Prostate gland (tissue), 2 donors: ENCODE results near the gene KCTD6. TPM values are rescaled to one million over a fixed set of nuclear protein-coding genes. Genes with fewer than 3 reads are reported as not detected.

Source experiments
- DNase-seq: peaks from one replicate; pipeline ENCODE4 v3.0.0-alpha.2; 2019; ENCODE audit warnings: low spot score
- H3K27ac ChIP-seq, 2 donors: fragments of 200-600 bp; sonication (generic); 2 replicates each; pipeline ENCODE4 v1.5.1; 2017 to 2019
- H3K27me3 ChIP-seq: fragments of 200-600 bp; sonication (generic); replicated peaks from 2 replicates; pipeline ENCODE4 v1.5.1; 2019; ENCODE audit not compliant: insufficient read depth
- H3K36me3 ChIP-seq, 2 donors: fragments of 200-600 bp; sonication (generic); 1 replicate in 1 of 2; 2 replicates in 1 of 2; pipeline versions ENCODE4 v1.5.1 to v1.8.1; 2017 to 2019
- H3K4me1 ChIP-seq: fragments of 200-600 bp; sonication (generic); replicated peaks from 2 replicates; pipeline ENCODE4 v1.5.1; 2019
- H3K4me3 ChIP-seq, 2 donors: fragments of 200-600 bp; sonication (generic); 2 replicates each; pipeline ENCODE4 v1.5.1; 2017 to 2019
- H3K9me3 ChIP-seq: fragments of 200-600 bp; sonication (generic); 2 replicates; pipeline ENCODE4 v1.5.1; 2017
- POLR2A ChIP-seq: fragments of 450-650 bp; IDR thresholded peaks from one replicate; pipeline ENCODE4 v1.6.1; 2016; ENCODE audit warnings: antibody characterized with exemption, mild to moderate bottlenecking
- POLR2AphosphoS5 ChIP-seq: sonication (generic); formaldehyde crosslinking; IDR thresholded peaks from one replicate; pipeline ENCODE4 v1.6.1; 2017; ENCODE audit warnings: antibody characterized with exemption
- WGBS: methylation state at CpG from one replicate; pipeline ENCODE4 v1.1.5; 2018; 5-methylcytosine and 5-hydroxymethylcytosine counted together
- intact Hi-C: fragments of 100-400 bp; cut with DNase I; formaldehyde crosslinking; loops from one replicate; pipeline ENCODE4 v1.14.2; 2022
- total RNA-seq, 2 donors: library from RNA; depleted of rRNA; stranded (reverse); fragments of >200 nt; gene quantifications; one replicate each; pipeline ENCODE4 v1.1.0, GENCODE V29; 2016
- TF ChIP-seq, protein P1 (sequence below), 4 experiments: fragments of 200-600 bp in 2 of 4; fragments of 450-650 bp in 2 of 4; sonication (generic) in 2 of 4; IDR thresholded peaks; 1 replicate in 3 of 4; 2 replicates in 1 of 4; pipeline ENCODE4 v1.5.1; 2016 to 2019; ENCODE audit warnings: antibody characterized with exemption in 4 of 4, mild to moderate bottlenecking in 2 of 4, moderate library complexity in 2 of 4

Gene KCTD6
- 10 to 100 TPM in 1 of 2 donors, 1 to 10 TPM in 1; 7.2 to 14.9 TPM for total RNA-seq

- DNase-seq = peak; percentile 86
- H3K4me3 ChIP-seq = peak within 1 kb of the TSS; percentile 64 to 92
- peak within 1 kb of the TSS; percentile 75 to 77 for H3K27ac ChIP-seq
- 2% methylated on average over 27 of the region's 104 CpGs for WGBS
- no peaks in the 10 kb centered on the region for H3K36me3 ChIP-seq
- intact Hi-C loops = loop anchor here (5.0 kb wide), 3 partner anchors 41 to 159 kb away; partner anchors contain the start of gene PXK
- H3K9me3 ChIP-seq = no peaks in the 10 kb centered on the region
- H3K4me1 ChIP-seq = peaks cover 7% of the 10 kb centered on the region
- no peaks in the 10 kb centered on the region for H3K27me3 ChIP-seq
- TF ChIP-seq POLR2AphosphoS5 = no peak
- TF ChIP-seq POLR2A = no peak
- TF ChIP-seq, protein P1, sequence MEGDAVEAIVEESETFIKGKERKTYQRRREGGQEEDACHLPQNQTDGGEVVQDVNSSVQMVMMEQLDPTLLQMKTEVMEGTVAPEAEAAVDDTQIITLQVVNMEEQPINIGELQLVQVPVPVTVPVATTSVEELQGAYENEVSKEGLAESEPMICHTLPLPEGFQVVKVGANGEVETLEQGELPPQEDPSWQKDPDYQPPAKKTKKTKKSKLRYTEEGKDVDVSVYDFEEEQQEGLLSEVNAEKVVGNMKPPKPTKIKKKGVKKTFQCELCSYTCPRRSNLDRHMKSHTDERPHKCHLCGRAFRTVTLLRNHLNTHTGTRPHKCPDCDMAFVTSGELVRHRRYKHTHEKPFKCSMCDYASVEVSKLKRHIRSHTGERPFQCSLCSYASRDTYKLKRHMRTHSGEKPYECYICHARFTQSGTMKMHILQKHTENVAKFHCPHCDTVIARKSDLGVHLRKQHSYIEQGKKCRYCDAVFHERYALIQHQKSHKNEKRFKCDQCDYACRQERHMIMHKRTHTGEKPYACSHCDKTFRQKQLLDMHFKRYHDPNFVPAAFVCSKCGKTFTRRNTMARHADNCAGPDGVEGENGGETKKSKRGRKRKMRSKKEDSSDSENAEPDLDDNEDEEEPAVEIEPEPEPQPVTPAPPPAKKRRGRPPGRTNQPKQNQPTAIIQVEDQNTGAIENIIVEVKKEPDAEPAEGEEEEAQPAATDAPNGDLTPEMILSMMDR (IDR thresholded peaks at IDR 0.05) = peak; percentile 53 to 92 (median 71)
Measured at GRCh38 chr3:58491506-58492402, at the start of gene KCTD6. Gene KCTD6, plus strand, starts transcription at chr3:58492096. Its CDS starts 6,660 bp downstream, at chr3:58498756.

DNA sequence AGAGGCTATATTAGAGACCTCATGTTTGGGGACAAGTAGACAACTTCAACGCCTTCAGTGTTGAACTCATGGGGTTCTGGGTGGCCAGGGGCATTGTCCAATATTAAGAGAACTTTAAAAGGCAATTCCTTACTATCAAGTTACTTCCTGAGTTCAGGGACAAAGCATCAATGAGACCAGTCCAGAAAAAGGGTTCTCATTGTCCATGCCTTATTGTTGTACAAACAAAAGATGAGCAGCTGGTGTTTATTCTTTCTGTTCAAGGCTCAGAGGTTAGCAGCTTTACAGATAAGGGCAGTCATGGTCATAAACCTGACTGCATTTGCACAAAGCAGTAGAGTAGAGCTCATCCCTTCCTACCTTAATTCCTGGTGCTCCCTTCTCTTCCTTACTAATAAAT lies 39.7 kb upstream of the KCTD6 start:
- no peaks in the 10 kb centered on the region for H3K4me1 ChIP-seq
- WGBS = 40% methylated on average over 1 of the region's 1 CpG
- TF ChIP-seq POLR2AphosphoS5 (no peak), POLR2A (no peak)
- TF ChIP-seq, protein P1 (IDR thresholded peaks at IDR 0.05) = no peak
- no peak for DNase-seq
- no peaks in the 10 kb centered on the region for H3K36me3 ChIP-seq
- H3K9me3 ChIP-seq = no peaks in the 10 kb centered on the region
- no peak overlapping the region for H3K27ac ChIP-seq
- H3K27me3 ChIP-seq = no peaks in the 10 kb centered on the region
- H3K4me3 ChIP-seq = no peak overlapping the region
- intact Hi-C loops = no loop called here

DNA sequence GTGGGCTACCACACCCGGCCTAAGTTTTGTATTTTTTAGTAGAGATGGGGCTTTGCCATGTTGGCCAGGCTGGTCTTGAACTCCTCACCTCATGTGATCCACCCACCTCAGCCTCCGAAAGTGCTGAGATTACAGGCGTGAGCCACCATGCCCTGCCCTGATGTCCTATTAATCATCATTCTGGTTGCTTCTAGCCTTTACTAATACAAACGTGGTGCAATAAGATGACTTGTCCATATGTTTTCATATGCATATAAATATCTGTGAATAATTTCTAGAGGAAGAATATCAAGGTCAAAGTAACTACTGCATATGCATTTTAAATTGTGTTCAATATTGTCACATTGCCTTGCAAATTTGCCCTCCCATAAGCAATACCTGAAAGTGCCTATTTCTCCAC lies 32.7 kb upstream of the KCTD6 start:
- no peaks in the 10 kb centered on the region for H3K9me3 ChIP-seq
- DNase-seq = no peak
- no peaks in the 10 kb centered on the region for H3K27me3 ChIP-seq
- intact Hi-C loops = no loop called here
- no peaks in the 10 kb centered on the region for H3K36me3 ChIP-seq
- H3K4me3 ChIP-seq = no peak overlapping the region
- H3K4me1 ChIP-seq = peaks cover 5% of the 10 kb centered on the region
- H3K27ac ChIP-seq = no peak overlapping the region
- WGBS = 90% methylated on average over 4 of the region's 4 CpGs
- TF ChIP-seq, protein P1 (IDR thresholded peaks at IDR 0.05) = no peak
- TF ChIP-seq POLR2A (no peak), POLR2AphosphoS5 (no peak)

DNA sequence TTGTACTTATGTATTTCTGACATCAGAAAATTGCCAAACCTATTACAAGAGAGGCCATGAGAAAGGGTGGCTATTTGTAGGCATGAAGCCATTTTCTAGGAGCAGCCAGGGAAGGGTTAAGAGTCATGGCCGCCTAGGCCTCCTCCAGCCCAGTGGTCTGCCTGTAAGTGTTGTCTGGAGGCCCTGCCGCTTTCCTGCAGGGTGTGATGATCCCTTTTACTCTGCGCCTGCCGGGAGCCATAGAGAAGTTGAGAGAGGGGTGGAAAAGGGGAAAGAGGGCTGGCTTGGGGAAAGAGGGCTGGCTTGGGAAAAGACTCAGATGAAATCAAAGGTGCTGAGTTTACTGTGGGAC lies 29.1 kb upstream of the KCTD6 start:
- intact Hi-C loops = no loop called here
- H3K4me3 ChIP-seq = no peak overlapping the region
- 70% methylated on average over 4 of the region's 4 CpGs for WGBS
- peaks cover 5% of the 10 kb centered on the region for H3K4me1 ChIP-seq
- no peaks in the 10 kb centered on the region for H3K9me3 ChIP-seq
- no peaks in the 10 kb centered on the region for H3K27me3 ChIP-seq
- H3K36me3 ChIP-seq = no peaks in the 10 kb centered on the region
- TF ChIP-seq POLR2AphosphoS5 (no peak), POLR2A (no peak)
- TF ChIP-seq, protein P1 (IDR thresholded peaks at IDR 0.05) = no peak
- DNase-seq = no peak
- H3K27ac ChIP-seq = no peak overlapping the region
